BE2C (cell line): Measurements from ENCODE around the gene SUPT16H.

ENCODE experiments used
- DNase-seq: peaks from one replicate; pipeline ENCODE4 v3.0.0-alpha.2; 2020
- H3K27me3 ChIP-seq: fragments of 250-450 bp; sonication (Bioruptor Pico); 2 replicates; pipeline ENCODE4 v1.5.1; 2020; ENCODE audit warnings: mild to moderate bottlenecking
- H3K36me3 ChIP-seq: fragments of 250-450 bp; sonication (Bioruptor Pico); 2 replicates; pipeline ENCODE4 v1.5.1; 2020; ENCODE audit warnings: mild to moderate bottlenecking
- H3K4me1 ChIP-seq: fragments of 250-450 bp; sonication (Bioruptor Pico); 2 replicates; pipeline ENCODE4 v1.5.1; 2020
- H3K4me3 ChIP-seq: 2 replicates; pipeline ENCODE4 v1.5.1; 2011; ENCODE audit warnings: low read depth, low read length
- H3K9me3 ChIP-seq: fragments of 250-450 bp; sonication (Bioruptor Pico); 2 replicates; pipeline ENCODE4 v1.5.1; 2020
- CTCF ChIP-seq: IDR thresholded peaks from 2 replicates; pipeline ENCODE4 v1.5.1; 2012; ENCODE audit warnings: mild to moderate bottlenecking, low read depth, low read length

Gene SUPT16H

GRCh38 chr14:21302013-21302835, 81.6 kb downstream of the SUPT16H start:
- no peaks in the 10 kb centered on the region for H3K36me3 ChIP-seq
- TF ChIP-seq CTCF = no peak
- H3K4me1 ChIP-seq = no peaks in the 10 kb centered on the region
- no peak overlapping the region for H3K4me3 ChIP-seq
- no peak for DNase-seq
- H3K27me3 ChIP-seq = no peaks in the 10 kb centered on the region
- no peaks in the 10 kb centered on the region for H3K9me3 ChIP-seq
